HG02642 (cell line): ENCODE data around the gene PBX1.

ENCODE experiments used
- ATAC-seq: cut with Tn5 transposase; IDR thresholded peaks from one replicate; pipeline ENCODE4 v1.9.1; 2021; ENCODE audit warnings: mild to moderate bottlenecking; ENCODE audit not compliant: unreplicated experiment, poor library complexity

Gene PBX1

GRCh38 chr1:164709541-164710278, 150.7 kb downstream of the PBX1 start:
- ATAC-seq = no peak

DNA sequence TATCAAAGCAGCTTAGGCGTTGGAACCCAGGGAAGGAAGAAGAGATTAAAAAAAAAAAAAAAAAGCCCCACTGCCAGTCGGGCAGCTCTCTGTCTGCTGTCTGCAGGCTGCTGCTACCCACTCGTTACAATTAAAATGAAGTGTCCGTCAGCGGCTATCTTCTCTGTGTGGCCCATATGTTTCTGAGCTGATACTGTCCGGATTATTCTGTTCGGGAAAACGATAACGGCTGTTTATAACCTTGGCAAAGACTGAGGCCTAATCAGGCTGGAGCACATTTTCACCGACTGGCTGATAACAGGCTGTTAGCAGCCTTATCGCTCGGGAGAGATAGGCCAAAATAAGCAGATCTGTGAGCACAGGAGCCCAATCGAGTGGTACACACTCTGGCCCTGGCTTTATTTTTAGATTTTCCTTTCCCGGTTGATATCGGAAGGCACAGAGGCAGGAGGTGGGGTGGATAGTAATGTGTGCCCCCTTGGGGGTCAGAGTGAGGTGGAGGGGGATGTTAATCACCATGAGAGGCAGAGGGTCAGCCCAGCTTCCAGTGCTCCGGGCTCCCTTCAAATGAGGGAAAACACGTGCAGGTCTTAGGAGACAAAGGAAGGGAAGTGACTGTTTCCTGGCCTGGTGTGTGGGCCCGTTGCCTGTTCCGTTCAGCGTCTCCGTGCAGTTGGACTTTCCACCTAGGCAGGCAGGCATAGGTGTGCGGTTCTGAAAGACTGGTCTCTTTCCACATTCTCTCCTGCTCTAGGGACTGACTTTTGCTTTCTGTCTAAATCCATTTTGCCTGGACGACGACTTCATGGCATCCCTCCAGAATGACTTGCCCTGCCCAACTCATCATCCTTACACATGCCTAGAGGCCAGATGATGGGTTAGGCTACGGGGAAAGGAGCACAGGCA, 153.4 kb downstream of the PBX1 start:
- ATAC-seq = no peak

DNA sequence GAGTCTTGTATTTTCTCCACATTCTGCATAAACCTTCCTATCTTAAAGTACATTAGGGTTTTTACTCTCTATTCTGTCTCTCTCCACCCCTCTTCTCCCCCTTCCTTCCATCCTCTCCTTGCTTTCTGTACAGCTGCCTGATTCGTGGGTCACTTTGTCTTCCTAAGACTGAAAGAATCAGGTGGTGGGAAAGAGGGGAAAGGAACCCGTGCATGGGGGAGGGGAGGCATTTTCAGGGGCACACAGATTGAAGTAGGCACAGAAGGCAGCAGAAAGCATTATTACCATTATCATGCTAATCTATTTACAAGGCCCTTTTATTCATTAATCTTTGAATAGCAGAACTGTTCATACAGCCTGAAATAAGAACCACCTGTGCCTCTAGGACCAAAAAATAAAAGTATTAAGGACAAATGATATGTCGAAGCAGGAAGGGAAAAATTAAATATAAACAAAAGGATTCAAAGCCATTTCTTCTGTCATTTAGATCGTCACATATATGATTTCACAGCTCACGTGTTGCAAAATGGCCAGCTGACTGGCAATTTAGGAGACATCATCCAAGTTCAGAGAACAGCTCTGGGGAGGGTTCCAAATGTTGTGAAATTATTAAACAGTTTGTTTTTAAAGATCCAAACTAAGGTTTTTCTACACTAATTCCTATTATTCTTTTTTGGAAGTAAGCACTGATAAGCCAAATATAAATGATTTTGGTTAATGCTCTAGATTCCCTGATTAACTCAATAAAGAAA, 154.6 kb downstream of the PBX1 start:
- no peak for ATAC-seq

DNA sequence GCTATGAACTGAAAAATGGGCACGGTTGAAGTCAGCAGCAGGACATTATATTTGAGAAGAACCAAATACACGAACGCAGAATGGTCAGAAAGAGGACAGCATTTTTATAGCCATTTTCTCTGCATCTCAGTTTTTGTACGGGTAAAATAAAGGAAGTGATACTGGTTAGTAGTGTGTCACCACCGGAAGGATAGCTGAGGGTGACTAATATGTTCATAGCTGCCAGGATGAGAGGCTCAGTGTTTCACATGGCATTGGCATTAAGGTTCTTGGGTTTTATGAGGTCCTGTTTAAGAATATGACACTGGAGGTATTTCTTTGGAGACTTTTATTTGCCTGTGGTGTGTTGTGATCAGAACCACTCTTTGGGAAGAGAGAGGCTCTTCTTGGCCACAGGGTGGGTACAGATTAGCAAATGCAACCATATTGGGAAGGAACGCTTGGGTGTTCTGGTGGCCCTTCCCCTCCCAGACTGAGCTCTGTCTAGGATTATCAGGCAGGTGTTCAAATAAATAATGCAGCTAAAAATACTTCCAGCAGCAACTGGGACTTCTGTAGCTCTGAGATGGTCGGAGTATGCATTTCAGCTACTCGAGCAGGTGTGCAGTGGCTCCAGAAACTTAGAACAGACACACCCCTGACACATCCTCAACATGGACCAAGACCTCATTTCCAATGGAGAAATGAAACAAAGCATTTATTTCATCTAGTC, 158.2 kb downstream of the PBX1 start:
- ATAC-seq = peak; percentile 71

GRCh38 chr1:164718821-164719220, 159.8 kb downstream of the PBX1 start:
- ATAC-seq = no peak

DNA sequence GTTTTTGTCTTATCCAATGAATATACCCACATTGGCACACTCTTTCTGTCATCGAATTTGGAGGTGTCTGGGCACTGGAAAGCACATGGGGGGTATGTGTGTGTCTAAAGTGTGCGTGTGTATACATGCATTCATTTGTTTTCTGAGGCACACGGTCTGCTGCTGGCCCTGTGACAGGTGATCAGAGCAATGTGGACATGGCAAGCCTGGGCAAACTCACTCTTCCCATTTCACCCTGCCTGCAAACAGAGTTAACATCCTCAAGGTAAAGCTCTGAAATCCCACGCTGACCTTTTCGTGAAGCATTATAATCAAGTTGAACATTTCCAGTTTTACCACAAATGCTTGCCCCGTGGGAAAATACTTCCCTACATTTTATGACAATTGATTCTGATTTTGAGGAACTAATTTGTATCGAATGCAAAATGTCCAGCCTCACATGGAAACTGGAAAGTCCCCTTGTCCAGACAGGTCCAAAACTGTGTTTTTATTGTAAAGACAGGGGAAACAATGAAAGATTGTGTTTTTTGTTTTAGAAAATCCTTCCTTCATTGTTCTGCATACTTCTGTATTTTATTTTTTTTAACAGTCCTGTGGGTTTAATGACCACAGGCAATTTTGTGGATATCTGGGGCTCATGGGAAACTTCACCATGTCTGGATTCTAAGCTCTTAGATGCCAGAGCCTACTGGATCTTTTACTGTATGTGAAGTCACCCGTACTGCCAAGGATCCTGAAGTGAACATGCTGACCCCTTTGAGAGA, 160.9 kb downstream of the PBX1 start:
- ATAC-seq = no peak

DNA sequence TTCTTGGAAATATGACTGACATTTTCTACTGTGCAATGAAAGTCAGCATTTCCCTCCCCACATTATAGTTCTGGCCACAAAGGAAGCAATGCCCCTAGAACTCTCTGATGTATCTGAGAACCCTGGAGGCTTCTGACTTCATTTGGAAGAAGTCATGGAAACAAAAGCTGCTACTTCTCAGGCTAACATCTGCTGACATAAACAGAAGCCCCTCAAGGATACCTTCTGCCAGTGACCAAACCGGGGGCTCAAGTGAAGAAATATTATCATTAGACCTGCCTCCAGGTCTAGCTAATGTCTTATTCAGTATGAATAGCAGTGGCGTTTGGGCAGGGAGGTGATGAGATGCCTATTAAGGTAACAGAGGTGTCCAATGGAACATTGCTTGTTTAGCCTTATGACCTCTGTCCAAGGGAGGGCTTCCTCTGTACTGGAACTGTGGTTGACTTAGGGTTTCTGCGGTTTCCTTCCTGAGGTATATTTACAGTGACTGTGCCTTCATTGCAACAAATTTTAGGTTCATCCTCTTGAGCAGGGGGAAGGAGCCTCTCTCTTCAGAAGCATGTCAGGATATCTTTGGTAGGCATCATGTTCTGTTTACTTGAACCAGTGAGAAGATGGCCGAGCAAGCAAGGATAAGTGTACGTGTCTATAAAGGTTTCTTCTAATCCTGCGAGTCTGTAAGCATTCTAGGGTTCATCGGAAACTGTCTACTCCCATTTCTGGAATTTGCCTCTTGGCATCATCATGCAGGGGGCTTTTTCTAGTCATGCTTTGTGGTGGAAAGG, 161.7 kb downstream of the PBX1 start:
- ATAC-seq = no peak

DNA sequence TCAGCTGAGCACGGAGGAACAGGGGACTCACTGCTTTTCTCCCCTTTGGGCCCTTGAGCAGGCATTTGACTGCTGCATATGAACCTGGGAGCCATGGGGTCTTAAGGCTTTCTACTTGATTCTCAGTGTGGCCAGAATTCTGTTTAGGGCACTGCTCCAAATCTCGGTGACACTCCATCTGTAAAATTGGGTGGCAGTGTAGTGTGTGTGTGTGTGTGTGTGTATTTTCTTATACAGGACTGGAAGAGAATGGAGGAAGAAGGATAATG, 162.2 kb downstream of the PBX1 start:
- ATAC-seq = no peak

DNA sequence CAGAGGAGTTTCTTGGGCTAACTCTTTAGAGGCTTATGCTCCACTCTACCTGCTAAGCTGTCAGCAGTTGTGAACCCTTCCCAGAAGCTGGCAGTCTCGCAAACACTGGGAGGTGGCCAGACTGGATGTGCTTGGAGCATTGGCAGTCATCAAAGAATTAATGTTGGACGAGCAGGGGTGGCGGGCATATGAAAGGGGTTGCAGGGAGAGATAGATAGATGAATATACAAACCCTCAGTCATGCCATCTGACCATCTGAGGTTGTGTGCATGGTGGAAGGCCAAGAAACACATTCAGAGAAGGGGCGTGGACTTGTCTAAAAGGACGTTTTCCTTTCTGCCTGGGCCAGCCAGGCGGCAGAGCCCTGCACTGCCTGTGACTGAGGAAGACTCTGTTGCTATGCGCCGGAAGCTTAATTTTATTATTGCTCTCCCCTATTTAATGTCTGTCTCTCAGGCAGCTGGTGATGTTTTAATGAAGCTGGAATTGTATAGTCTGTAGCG, 164.4 kb downstream of the PBX1 start:
- ATAC-seq = no peak

DNA sequence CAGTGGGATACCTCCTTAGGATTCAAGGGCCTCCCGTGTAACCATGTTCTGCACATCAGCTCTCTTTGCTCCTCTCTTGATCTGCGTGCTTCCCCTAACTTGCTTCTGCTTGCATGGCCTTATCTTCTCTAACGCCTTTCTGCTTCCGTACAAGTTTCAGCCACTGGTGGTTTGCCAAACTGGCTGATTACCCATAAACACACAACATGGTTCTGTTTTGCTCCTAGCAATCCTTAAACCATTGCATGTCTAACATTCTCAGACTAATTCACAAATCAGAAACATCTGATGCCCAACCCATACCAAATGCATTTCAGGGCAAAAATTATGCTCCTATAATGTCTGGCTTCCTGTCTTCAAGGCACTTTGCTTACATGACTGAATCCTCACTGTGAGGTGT, 166.4 kb downstream of the PBX1 start:
- no peak for ATAC-seq

- no peak for ATAC-seq
These were observed 167.3 kb downstream of the PBX1 start for GRCh38 chr1:164726235-164726634.

GRCh38 chr1:164728719-164729118, 169.7 kb downstream of the PBX1 start:
- no peak for ATAC-seq

GRCh38 chr1:164731161-164731876, 172.3 kb downstream of the PBX1 start:
- no peak for ATAC-seq

- no peak for ATAC-seq
These were observed 174.1 kb downstream of the PBX1 start for GRCh38 chr1:164733070-164733469.

DNA sequence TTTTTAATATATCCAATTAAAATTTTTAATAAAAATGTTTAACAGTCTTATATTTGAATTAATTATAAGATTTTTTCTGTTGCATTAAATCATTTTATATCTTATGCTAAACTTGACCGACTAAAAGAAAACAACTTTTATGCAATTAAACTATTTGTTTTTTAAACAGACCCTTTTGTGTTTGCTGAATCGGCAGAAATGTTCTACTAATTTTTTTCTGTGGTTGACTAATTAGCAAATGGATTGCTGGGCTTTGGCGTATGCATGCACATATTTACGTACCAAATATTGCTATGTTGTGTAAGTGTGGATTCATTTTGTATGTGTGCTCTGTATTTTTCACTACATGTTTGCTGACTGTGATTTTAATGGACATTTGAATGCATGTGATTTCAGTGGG, 174.8 kb downstream of the PBX1 start:
- ATAC-seq = no peak

DNA sequence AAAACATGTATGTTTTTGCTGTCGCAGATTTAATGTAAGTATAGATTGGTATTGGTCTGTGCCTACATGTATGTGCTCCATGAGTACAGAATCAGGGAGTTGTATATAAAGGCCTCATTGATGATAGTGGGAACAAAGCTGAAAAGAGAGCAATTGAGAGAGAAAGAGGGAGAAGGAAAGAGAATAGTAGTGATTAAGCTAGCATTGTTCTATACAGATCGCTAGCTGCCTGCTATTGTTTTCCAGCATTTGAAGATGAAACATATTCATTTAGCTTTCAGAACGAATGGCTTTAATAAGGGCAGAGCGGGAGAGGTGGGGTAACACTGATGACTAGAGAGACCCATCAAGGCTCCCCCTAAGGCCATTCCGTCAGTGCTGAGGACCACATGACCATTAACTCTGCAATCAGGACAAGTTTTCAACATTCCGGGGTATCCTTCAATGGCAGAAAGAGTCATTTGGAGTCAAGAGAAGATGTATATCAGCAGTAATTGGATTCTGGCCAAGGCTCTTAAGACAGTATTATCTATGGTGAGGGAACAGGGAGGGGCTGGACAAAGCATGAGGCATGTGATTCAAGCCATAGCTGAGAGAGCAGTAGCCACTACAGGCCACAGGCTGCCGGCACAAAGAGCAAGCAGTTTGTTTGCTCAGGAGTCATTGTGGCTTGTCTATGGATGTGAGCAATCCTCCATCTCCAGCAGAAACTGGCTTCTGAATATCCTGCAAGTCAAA, 176.5 kb downstream of the PBX1 start:
- no peak for ATAC-seq

DNA sequence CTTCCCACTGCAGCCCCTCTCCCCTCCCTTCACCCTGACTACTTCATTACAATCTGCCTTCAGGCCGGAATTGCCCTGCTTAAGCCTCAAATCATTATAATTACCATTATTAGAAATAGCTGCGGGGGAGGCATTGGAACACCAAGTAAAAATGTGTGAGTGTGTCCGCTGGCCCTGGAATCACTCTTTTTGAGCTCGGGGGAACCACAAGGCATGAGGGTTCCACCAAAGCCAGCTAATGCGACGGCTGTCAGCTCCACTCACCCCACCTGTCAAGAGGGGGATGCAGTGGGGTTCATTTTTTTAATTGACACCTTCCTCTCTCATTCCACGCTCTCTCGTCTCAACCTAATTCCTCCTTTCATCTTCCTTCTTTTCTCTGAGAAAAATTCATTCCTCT, 177.2 kb downstream of the PBX1 start:
- no peak for ATAC-seq

GRCh38 chr1:164739189-164739588, 180.2 kb downstream of the PBX1 start:
- no peak for ATAC-seq
